Stimulated activated CD8-positive, alpha-beta memory T cell treated with anti-CD3 and anti-CD28 coated beads, Interleukin-4, amount 100 ng/mL, for 4 hours (primary cell): ENCODE results near the gene NOLC1.

ENCODE experiments used
- DNase-seq, 2 donors: peaks; one replicate each; pipeline ENCODE4 v3.0.0-alpha.2; 2020; ENCODE audit warnings: low read depth in 2 of 2, low spot score in 1 of 2

NOLC1 gene

GRCh38 chr10:102121739-102122372, 30.3 kb upstream of the NOLC1 start:
- DNase-seq: no peak

GRCh38 chr10:102122450-102122849, 29.7 kb upstream of the NOLC1 start:
- DNase-seq: no peak

- no peak for DNase-seq
Measured at GRCh38 chr10:102123223-102123622, 29.0 kb upstream of the NOLC1 start.

GRCh38 chr10:102131286-102132170, 20.7 kb upstream of the NOLC1 start:
- DNase-seq: no peak

GRCh38 chr10:102132193-102132562, 20.0 kb upstream of the NOLC1 start:
- no peak for DNase-seq

GRCh38 chr10:102132563-102133372, 19.4 kb upstream of the NOLC1 start, which contains the start of gene PPRC1:
Gene PPRC1 (plus strand): TSS chr10:102133040. CDS start chr10:102133069, 29 bp downstream.
- DNase-seq: peak; percentile 89 to 96

- DNase-seq: peak; percentile 42 to 52
Measured at GRCh38 chr10:102133373-102134195, 18.6 kb upstream of the NOLC1 start.

- no peak for DNase-seq
Measured at GRCh38 chr10:102134416-102134815, 17.8 kb upstream of the NOLC1 start.

GRCh38 chr10:102135956-102136526, 16.1 kb upstream of the NOLC1 start:
- no peak for DNase-seq

- no peak for DNase-seq
Measured at GRCh38 chr10:102139281-102140110, 12.7 kb upstream of the NOLC1 start.

GRCh38 chr10:102140218-102140617, 12.0 kb upstream of the NOLC1 start:
- DNase-seq: no peak

- no peak for DNase-seq
Measured at GRCh38 chr10:102140913-102141540, 11.2 kb upstream of the NOLC1 start.

GRCh38 chr10:102141583-102142107, 10.5 kb upstream of the NOLC1 start:
- no peak for DNase-seq

- DNase-seq: no peak
Measured at GRCh38 chr10:102146971-102147428, 5.2 kb upstream of the NOLC1 start.

- no peak for DNase-seq
Measured at GRCh38 chr10:102147561-102147960, 4.6 kb upstream of the NOLC1 start.

- DNase-seq: no peak
Measured at GRCh38 chr10:102148275-102148674, 3.9 kb upstream of the NOLC1 start.

- no peak for DNase-seq
Measured at GRCh38 chr10:102150970-102151773, 1.0 kb upstream of the NOLC1 start.

GRCh38 chr10:102152545-102152890, 329 bp downstream of the NOLC1 start:
- peak; percentile 24 for DNase-seq
